HG03571 (cell line): ENCODE measurements around the gene PYGM.

ENCODE experiments used
- ATAC-seq: cut with Tn5 transposase; IDR thresholded peaks from one replicate; pipeline ENCODE4 v1.9.1; 2021; ENCODE audit not compliant: unreplicated experiment

The PYGM gene

DNA sequence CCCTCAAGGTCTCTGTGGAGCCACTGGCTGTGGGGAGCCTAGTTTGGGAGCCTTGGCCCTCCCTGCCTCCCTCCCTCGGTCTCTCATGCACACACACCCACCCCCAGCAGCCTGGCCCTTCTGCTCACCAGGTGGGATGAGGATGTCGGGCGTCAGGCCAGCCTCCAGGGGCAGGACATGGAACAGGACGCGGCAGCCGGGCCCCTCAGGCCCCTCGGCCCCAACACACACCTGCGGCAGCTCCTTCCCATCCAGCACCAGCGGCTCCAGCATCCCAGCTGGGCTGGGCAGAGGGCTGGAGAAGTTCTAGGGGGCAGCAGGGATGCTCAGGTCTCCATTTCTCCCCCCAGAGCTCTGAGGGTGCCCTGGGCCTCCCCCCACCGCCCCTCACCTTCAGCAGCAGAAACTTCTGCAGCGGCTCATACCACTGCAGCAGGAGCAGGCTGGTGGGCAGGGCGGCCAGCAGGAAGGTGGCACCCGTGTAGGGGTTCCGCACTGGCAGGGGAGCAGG lies 32.1 kb upstream of the PYGM start:
- no peak for ATAC-seq

DNA sequence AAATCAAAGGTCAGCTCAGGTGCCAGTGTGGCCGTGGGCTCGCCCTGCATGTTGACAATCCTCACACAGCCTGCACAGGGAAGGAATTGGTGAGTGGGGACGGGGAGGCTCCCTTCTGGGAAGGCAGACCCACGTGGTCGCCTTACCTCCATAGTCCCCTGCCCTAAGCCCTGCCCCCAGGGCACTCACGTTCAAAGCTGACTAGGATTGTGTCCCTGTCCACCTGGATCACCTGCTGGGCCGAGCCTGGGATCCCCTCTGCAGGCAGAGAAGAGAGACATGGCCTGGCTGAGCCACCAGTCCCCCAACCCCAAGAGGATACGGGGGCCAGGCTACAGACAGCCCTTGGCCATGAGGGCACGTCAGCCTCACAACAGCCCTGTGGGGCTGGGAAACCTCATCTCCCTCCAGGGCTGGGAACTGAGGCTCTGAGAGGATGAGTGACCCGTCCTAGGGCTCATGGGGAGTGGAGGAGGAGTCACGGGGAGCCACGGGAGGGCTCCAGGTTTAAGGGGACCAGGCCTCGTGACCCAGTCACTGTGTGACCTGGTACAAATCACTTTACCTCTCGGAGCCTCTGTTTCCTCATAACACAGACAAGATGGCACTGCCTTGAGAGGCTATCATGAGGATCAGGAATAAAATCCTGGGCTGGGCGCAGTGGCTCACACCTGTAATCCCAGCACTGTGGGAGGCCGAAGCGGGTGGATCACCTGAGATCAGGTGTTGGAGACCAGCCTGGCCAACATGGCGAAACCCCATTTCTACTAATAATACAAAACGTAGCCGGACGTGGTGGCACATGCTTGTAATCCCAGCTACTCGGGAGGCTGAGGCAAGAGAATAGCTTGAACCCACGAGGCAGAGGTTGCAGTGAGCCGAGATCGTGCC lies 30.7 kb upstream of the PYGM start:
- no peak for ATAC-seq

DNA sequence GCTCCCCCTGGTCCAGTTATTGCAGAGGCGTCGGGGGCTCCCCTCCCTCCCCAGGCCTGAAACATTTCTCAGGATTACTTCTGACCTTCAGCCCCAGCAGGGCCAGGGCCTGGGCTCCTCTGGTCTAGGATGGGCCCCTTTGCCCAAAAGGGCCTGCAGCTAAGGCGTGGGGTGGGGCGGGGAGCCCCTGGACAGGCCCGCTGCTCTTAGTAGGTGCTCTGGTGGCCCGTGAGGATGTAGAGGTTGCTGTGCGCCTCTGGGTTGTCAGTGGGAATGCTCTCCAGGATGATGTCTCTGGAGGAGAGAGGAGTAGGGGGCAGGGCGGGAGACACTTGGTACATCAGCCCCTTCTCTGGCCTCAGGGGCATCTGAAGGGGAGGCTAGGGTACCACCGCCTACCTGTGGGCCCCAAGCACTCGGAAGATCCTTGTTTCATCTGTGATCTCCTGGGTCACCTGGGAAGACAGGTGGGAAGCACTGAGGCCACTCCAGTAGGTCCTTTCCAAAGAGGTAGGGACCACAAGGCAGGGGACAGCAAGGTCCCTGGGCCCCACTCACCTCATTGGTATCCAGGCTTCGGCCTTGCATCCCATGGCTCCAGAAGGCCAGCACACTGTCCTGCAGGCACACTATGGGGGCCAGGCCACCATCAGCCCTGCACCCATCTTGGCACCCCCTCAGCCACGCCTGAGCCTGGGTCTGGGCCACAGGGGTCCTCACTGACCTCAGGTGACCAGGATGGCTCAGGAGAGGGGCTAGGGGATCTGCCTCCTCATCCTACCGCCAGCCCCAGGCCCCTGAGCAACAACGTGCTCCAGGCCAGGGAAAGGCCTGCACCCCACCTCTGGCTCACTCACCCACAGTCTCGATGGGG lies 29.8 kb upstream of the PYGM start:
- ATAC-seq: no peak

DNA sequence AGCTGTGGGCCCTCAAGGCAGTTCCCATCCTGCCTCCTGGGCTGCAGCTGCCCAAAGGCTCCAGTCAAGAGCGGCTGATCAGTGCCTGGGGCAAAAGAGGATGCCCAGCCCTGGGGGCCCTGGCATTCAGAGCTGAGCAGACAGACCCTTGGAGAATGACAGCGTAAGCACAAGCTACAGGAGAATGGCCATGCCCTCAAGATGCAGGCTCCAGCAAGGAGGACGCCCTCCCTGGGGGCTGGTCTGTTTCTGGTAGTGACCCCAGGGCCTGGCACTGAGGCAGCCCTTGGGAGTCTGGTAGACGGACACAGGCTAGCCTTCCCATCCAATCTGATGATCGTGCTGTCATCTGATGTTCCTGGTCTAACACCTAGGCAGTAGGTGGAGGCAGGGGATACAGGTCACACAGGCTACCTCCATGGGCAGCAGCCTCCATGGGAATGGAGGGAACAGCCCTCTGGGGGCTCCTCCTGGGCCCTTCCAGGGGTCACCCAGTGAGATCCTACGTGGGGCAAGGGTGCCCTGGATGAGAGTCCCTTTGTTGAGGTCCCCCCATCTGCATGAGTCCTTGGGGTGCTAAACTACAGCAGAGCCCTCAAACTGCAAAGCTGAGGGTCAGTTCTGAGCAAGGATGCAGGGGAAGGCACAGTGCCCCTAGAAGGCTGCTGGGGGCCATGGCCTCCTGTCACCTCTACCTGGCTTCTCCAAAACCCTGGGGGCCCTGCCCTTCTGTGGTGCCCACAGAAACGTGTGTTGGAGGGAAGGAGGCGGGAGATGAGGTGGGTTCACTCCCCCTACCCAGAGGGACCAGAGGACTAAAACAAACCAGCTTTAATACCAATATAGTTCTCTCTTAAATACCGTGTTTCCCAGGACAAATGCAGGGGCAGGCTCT lies 28.8 kb upstream of the PYGM start:
- ATAC-seq: no peak

DNA sequence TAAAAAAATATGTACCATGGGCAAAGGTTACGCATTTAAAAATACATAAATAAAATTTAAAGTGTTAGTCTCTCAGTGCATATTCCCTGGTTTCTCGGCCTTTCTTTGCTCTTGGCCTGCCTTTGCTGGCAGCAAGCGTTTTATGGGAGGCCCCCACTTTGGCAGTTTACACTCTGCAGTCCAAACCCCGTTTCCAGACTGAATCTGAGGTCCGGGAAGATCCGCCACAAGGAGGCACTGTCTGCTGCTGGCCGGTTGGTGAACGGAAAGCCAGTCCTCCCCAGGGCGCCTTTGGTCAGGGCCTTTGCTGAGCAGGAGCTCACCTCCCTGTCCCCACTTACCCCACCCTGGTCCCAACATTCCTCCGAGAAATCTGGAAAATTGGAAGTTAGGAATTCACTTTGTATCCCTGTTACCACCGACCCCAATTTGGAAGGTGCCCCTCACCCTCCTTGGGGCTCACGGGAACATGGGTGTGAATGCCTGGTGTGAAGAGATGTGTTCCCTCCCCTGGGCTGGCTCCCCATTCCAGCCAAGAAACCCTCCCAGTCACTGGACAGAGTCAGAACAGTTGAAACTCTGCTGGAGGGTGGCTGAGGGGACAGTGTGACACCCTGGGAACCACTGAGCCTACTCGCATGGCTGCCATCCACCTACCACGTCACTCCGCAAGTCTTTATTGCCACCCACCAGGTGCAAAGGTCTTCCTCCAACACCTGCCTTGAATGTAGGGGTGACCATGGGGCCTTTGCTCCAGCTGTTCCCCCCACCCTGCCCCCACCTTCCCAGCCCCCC lies 27.9 kb upstream of the PYGM start:
- no peak for ATAC-seq

DNA sequence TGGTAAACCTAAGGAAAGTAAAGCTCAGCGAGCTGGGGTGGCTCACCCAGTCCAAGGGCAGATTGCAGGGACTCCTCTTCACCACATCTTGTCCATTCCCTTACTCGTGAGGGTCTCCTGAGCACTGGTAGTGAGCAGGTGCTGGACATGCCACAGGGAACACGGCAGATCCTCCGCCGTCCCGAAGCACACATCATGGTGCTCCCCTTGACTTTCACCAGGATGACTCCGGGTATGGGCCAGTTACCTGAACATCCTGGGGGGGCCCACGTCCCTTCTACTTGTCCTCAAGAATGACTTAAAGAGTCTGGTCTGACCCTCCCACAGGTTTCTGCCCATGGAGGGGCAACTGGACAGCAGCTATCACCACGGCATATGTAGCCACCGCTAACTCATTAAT lies 26.5 kb upstream of the PYGM start:
- ATAC-seq: no peak

DNA sequence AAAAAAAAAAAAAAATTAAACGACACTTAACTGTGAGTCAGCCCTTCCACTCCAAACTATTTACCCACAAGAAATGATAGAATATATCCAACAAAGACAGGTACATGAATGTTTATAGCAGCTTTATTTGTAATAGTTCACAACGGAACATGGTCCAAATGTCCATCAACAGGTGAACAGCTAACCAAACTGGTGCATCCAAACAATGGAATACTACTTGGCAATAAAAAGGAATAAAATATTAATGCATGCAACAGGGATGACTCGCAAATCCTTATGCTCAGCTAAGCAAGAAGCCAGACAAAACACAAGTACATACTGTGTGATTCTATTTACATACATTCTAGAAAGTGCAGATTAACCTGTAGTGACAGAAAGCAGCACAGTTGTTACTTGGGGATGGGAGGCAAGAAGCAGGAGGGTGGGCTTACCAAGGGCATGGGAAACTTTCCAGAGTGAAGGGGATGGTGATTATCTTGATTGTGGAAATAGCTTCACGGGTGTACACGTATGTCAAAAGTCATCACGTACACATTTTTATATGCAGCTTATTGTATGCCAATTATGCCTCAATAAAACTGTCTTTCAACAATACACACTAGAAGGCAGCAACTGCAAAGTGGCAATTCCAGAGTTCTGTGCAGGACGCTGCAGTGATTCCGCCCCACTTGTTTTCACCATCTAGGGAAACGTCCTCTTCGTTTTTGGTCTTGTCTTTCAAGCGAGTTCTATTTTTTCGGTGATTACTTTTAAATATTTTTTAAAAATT lies 25.2 kb upstream of the PYGM start:
- ATAC-seq: no peak

DNA sequence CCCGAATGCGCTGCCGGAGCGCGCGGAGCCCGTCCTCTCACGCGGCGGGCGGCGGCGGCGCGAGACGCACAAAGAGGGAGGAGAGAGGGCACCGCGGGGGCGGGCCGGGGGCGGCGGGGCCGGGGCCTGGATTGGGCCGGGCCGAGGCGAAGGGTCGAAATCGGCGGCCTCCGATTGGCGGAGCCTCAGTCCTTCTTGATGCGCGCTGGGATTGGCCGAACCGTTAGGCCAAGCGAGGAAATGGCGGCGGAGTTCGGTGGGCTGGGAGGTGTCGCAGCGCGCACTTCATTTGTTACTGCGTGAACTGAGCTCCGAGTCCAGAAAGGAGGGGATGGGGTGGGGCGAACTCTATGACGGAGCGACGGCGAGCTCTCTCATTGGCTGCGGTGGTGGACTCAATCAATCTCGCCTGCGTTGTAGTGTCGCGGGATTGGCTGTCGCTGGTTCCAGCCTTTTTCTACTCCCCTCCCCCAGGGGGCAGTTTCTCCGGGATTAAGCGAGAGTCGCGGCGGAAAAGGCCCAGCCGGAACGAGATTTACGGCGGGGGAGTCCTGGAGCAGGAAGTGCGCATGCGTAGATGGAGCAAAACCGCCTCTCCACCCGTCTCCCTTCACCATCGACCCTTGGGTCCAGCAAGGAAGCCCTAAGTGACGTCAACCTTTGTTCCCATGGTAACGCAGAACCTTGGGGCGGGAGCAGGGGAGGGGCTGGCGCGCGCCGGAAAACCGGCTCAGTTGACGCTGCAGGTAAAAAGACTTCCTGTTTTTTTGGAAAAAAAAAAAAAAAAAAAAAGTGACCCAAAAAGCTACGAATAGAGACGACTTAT lies 18.9 kb upstream of the PYGM start, which contains the start of gene SF1:
TSS of gene SF1 (minus strand) at position 70 of the 826 bp plus-strand sequence. CDS start 150 bp downstream, outside the sequence.
- peak; percentile 78 for ATAC-seq

DNA sequence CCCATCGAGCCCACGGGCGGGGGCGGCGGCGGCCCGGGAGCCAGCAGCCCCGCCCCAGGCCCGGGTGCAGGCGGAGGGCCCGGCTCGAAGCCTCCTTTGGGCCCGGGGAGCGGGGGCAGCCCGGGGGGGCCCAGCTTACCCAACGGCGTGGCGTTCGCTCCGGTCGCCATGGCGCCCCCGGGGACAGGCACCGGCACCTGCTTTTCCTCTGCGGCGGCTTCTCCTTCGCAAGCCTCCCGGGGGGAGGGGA lies 18.4 kb upstream of the PYGM start:
- no peak for ATAC-seq

DNA sequence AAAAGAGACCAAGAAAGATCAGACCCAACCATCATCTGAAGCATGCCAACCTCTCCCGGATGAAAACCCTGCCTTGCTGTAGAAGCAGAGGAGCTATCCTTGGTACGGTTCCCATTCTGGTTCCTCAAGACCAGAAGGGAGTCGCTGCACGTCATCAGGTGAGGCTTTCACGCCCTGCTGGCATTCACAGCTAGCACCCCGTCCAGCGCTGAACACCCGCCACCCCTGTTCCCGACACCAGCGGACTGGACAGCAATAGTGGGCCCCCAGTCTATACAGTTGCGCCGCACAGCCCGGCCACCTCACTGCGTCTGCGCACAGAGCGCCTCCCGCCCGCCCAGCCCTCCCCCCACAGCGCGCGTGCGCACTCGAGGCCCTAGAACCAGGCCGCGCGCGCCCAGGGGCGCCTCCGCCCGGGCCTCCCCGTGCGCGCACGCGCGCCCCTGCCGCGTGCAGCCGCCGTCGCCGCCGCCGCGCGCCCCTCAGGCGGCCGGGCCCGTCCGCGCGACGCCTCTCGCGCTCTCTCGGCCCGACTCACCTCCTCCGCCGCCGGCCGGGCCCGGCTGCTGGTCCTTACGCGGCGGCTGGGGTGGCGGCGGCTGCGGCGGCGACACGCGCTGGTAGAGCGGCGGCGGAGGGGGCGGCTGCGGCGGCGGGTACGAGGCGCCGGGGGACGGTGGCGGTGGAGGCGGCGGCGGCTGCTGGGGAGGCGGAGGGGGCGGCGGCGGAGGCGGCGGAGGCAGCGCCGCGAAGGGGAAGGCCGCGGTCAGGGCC lies 17.9 kb upstream of the PYGM start:
- peak; percentile 4 for ATAC-seq

DNA sequence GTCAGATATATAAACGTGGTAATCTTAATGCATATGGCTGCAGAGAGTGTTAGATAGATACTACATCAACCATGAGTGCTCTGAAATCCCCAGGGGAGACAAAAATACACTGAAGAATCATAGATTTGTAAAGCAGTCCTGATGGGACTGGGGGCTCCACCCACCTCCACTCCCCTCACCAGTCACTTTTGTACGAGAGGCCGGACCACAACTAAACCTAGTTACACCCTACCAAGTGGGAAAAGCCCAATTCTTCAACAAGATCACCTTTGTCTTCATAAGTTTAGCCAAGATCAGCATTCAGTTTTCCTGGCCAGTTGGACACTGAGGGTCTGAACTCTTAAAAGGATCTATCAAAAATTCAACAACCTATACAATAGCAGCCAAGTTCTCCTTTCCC lies 17.1 kb upstream of the PYGM start:
- no peak for ATAC-seq

DNA sequence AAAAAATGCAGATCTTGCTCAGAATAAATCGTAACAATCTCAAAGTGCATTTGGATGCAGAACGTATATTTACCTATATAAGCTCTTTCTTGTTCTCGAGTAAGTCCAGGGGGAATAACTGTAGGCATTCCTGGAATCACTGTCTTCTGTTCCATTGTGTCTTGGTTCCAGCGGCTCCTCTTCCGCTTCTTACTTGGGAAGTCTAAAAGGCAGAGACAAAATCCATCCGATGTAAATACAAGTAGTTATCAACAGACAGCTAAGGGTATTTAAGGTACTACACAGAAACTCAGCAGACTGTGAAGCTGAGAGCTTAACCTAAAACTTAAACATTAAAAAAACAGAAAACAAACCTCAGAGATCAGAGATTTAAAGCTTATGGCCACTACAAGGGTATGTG lies 16.7 kb upstream of the PYGM start:
- ATAC-seq: no peak

DNA sequence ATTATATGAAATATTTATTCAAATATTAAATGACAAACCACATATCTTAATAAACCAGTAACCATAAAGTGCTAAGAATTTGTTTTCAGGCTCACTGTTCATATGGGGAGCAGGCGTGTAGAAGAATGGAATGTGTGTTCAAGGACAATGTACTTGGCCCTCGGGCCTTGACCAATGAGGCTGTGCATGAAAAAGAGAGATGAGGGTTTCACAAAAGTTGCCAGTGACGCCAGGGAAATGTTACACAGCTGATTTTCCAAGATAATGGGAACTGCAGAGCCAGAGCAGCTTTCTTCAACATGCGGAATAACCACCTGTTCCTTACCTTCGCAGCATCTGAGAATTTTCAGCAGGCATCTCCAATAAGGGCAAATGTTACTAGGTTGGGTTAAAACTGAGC lies 14.4 kb upstream of the PYGM start:
- no peak for ATAC-seq

DNA sequence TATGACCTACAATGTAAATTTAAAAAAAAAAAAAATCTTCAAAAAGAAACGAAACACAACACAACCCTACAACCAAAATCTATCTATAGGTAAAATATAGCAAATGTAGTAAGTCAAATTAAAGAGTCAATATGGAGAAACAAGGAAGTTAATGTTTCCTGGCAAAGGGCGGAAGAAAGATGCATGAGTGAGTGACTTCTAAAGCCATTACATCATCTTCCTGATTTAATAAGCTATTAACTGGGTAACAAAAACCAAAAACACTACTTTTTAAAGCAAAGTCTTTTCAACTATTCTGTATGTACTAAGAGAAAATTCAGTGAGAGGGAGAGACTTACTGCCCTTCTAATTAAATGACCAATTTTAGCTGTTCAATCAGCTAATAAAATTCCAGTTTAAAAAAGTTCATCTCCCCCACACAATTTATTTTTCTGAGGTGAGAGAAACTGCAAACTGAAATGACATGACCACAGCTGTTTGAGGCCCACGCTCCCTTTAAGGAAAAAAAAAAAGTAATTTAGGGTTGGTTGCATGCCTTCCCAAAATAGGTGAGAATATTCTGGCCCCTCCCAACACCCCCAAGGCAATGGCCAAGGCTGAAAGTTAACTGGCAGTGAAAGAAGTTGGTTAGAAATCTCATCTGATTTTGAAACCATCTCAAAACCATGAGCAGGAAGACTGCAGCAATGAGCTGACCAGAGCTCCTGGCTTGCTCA lies 12.7 kb upstream of the PYGM start:
- ATAC-seq: no peak

DNA sequence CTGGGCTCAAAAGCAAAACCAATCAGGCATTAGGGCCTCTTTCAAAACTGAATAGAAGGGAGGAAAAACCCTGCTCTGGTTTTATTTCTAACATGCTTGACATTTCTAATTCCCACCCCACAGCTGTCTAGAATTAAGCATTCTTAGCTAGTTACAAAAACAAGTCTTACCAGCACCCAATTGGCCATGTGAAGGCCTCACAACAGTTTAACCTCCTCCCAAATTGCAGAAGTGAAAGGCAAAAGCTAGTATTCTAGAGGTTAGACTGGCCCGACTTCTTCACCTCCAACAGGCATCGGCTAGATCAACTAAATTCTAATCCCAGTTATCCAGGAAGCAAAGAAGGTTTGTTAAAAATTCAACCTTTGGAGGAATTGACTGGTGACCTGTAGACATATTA lies 12.1 kb upstream of the PYGM start:
- no peak for ATAC-seq

DNA sequence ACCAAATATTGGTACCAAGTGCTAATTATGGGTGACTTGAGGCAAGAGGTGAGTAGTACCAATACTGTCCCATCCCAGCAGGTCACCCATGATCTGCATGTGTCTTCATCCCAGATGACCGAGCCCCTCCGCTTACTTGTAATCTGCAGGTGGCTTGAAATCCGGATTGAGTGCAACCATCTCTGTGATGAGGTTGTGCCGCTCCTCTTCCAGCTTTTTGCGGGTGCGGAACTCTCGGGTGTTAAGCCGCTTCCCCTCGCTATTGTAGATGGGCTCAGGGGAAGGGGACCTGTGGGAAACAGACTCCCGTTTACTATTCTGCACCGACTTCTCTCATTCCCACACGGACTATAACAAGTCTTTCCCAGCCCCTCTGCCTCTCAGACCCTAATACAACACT lies 10.3 kb upstream of the PYGM start:
- no peak for ATAC-seq

DNA sequence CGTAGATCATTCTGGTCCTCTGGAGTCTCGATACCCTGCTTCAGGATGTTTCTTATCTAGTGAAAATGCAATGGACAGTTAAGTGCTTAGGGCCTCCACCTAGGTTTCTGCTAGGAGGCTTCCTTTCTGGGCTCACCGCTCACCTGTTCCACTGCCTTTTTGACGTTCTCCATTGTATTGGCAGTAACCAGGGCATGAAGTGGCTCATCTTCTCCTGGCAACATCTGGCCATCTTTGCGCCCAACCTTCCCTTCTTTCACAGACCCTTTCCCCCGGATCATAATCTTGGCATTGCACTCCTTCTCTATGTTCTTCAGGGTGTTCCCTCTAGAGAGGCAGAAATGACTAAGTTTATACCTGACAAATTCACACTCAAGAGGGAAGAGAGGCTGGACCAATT lies 9.5 kb upstream of the PYGM start:
- no peak for ATAC-seq
